HK-2 (cell line): ENCODE measurements around the gene NEDD1.
A peak's percentile ranks its signal among the peaks of the same experiment; 100 is the strongest.

Source experiments
- DNase-seq: peaks from one replicate; pipeline ENCODE4 v3.0.0-alpha.2; 2018; ENCODE audit not compliant: unreplicated experiment

The NEDD1 gene

DNA sequence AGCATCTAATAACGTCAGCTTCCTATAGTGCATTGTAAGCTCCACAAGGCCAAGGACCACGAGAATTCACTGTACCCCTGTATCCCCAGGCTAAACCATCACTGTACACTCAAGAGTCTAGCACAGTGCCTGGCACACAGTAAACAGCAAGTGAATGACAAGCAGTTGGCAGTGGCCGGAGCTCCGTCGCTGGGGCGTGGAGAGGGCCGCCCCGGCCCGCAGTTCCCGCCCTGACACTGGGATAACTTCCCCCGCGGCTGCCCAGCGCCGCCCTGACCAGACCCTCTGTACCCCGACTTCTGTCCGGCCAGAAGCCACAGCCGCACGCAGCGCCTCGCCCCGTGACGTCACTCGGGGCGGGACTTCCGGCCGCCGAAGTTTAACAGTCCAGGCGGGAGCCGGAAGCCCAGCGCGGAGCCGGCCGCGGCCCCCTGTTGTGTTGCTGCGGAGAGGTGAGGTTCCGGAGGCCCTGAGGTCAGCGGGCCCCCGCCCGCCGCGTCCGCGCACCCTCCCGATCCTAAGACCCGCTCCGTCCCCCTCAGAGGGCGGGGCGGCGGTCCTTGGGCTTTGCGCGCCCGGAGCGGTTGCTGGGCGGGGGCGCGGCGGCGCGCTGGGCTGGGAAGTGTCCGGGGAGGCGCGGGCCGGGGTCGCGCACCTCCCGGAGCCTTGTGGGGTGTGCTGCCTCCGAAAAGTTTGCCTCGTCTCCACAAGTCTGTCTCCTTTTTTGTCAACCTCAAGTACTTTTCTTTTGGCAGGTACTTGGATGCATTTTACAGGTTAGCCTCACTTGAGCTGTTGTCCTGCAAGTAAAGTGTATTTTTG, at the start of gene NEDD1:
Gene NEDD1, plus strand, starts transcription at position 409 of the 822 bp plus-strand sequence. CDS start 2,503 bp downstream, outside the sequence.
- peak; percentile 87 for DNase-seq

DNA sequence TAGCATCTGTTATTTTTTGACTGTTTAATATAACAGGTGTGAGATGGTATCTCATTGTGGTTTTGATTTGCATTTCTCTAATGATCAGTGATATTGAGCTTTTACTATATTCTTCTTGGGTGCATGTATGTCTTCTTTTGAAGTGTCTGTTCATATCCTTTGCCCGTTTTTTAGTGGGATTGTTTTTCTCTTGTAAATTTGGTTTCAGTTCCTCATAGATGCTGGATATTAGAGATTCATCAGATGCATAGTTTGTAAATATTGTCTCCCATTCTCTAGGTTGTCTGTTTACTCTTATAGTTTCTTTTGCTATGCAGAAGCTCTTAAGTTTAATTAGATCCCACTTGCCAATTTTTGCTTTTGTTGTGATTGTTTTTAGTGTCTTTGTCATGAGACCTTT, 48.9 kb upstream of the NEDD1 start:
- DNase-seq, result no peak

DNA sequence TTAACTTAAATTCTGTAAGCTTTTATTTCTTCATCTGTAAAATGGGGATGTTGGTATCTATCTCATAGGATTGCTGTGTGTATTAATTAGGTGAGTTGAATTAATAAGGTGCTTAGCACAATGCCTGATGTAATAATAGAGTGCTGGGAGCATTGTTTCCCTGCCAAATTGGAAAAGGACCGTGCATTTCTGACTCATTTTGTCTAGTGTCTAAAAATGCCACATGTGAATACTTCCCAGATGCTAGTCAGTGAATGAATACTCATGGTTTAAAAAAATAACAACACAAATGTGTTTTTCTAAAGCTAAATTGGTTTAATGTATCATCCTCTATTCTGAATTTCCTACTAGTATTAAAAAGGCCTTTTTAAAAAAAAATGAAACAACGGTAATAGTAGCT, 45.4 kb upstream of the NEDD1 start:
- DNase-seq, result no peak

- DNase-seq, result no peak
Measured at GRCh38 chr12:96862326-96862725, 44.7 kb upstream of the NEDD1 start.

GRCh38 chr12:96864335-96864734, 42.7 kb upstream of the NEDD1 start:
- DNase-seq, result no peak

DNA sequence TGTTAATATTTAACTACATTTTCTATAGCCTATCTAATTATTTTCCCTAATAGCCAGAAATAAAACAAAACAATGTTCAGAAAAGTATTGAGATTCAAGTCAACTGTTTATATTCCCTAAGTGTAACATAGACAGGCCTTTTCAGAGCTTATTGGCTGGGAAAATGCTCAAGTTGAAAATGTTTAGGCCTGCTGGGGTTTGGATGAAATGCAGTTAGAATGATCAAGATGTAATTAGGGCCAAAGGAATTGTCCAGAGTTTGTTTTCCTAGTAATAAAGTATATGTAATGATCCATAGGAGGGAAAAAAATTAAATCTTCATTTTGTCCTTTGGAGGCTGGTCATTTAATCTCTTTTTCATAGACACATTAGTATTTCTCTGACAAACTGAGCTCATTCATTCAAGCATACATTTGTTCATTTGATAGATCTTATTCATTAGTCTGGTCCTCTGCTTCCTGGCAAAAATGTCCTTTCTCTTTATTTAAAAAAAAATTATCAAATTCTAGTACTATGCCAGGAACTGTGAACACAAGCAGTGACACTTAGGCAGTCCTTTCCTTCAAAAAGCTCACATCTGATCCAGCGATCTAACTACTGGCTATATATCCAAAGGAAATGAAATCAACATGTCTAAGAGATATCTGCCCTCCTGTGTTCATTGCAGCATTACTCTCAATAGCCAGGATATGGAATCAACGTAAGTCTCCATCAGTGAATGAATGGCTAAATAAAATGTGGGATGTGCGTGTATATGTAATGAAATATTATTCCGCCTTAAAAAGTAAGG, 40.1 kb upstream of the NEDD1 start:
- no peak for DNase-seq

DNA sequence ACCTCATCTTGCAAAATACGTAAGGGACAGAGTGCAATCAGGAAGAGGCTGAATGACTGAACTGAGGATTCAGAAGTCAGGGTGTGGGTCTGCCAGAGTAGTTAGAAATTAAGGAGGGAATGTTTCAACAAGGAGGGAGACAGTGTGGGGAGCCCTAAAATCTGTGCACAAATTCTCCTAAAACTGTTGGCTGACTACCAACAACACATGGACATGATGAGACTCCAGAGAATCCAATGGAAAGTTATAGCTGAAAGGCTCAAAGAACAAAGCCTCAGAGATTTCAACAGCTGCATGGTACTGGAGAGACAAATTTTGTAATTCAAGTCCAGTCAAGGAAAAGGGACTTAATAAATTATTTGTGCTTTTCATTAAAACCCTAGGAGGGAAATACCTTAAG, 36.1 kb upstream of the NEDD1 start:
- DNase-seq, result no peak

- DNase-seq, result no peak
Measured at GRCh38 chr12:96872961-96873360, 34.1 kb upstream of the NEDD1 start.

GRCh38 chr12:96874211-96874610, 32.8 kb upstream of the NEDD1 start:
- no peak for DNase-seq

GRCh38 chr12:96876966-96877365, 30.1 kb upstream of the NEDD1 start:
- DNase-seq, result no peak

GRCh38 chr12:96878704-96879103, 28.4 kb upstream of the NEDD1 start:
- no peak for DNase-seq

DNA sequence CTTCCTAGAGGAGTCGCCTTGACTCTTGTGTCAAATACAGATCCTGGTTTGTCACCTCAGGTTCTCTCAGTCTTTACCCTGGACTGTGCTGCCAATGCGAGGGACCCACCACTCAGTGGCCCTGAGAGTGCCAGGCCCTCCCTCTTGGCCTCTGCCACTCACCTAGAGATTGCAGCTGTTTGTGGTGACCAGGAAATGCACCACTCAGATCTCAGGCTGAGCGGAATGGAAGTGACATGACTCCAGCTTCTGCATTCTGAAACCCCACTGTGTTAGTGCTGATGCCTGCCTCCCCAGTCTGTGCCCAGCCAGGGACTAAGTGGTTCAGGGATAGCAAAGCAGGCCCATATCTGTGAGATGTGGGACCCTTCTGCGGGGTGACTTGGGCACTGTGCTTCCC, 27.8 kb upstream of the NEDD1 start:
- no peak for DNase-seq

GRCh38 chr12:96880220-96880619, 26.8 kb upstream of the NEDD1 start:
- no peak for DNase-seq

GRCh38 chr12:96881608-96882007, 25.4 kb upstream of the NEDD1 start:
- DNase-seq, result no peak

GRCh38 chr12:96882862-96883261, 24.2 kb upstream of the NEDD1 start:
- no peak for DNase-seq

GRCh38 chr12:96883571-96883970, 23.5 kb upstream of the NEDD1 start:
- no peak for DNase-seq

DNA sequence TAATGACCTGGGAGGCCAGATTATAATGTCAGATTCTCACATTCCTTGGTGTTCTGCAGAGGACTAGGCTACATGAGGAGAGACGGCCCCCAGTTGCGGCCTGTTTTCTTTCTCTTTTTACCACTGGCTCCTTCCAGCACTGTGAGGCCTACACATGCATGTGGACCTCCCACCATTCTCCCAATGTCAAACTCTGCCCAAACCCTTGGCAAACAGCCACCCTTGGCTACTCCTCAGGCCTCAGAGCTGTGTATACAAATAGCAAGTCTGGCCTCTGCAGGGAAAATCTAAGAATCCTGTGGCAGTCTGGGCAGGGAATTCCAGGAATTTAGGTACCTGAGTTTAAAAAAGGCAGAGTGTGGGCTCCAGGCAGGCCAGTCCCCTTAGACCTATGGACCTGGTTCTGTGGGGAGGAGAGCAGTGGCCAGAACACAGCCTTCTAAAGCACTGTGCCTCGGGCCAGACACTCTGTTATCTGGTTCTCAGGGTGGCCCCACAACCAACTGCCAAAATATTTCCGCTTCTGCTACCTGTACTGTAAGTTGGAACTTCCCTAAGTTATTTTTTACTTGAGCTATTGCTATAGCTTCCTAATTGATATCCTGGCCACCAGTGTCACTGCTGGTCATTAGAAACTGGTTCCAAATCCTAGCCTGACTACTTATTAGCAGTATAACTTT, 19.9 kb upstream of the NEDD1 start:
- no peak for DNase-seq

DNA sequence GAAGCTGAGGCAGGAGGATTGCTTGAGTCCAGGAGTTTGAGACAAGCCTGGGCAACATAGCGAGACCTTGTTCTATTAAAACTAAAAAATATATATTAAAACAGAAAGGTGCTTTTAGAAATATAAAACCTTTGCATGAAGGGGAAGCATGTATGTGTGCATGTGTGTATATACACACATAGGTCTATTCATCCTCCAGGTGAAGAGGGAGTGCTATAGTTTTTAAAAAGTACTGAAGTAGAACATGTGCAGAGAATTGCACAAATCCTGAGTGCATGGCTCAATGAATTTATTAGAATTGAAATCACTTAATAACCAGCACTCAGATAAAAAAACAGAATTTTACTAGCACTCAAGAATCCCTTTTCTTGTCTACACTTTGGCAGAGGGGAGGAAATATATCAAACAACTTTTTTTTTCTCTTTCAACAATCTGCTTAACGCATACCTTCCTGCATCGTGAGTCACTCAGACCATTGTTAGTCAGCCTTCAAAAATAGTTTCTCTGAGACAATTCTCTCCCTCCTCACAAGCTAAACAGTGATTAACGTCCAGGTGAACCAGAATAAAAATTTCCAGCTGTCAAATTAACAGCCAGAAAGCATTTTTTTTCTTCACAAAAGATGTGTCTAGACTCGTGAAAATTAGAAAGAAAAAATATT, 17.7 kb upstream of the NEDD1 start:
- DNase-seq, result no peak

GRCh38 chr12:96890331-96890730, 16.7 kb upstream of the NEDD1 start:
- no peak for DNase-seq

DNA sequence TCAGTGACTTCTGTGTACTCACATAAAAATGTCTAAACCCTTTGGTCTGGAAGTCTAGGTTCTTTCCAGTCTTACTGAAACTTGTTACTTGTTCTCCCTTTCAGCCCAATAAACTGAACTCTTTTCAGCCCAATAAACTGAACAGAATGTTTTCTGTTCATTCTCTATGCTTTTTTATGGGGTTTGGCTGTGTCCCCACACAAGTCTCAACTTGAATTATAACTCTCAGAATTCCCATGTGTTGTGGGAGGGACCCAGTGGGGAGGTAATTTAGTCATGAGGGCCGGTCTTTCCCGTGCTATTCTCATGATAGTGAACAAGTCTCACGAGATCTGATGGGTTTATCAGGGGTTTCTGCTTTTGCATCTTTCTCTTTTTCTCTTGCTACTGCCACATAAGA, 15.0 kb upstream of the NEDD1 start:
- DNase-seq, result no peak

DNA sequence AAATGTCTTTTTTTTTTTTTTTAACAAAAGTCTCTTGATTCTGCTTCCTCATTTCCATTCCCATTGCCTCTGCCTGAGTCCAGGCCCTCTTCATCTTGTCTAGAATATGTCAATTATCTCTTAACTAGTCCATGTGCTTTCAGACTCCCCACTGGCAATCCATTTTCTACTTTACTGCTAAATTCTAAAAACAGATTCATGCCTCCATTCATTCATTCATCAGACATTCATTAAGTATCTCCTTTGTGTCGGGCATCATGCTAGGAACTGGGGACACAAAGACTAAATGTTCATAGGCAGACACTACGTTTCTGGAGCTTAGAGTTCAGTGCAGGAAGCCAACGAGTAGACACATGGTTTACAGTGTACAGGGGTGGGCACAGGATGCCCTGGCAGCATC, 9.6 kb upstream of the NEDD1 start:
- DNase-seq, result no peak

DNA sequence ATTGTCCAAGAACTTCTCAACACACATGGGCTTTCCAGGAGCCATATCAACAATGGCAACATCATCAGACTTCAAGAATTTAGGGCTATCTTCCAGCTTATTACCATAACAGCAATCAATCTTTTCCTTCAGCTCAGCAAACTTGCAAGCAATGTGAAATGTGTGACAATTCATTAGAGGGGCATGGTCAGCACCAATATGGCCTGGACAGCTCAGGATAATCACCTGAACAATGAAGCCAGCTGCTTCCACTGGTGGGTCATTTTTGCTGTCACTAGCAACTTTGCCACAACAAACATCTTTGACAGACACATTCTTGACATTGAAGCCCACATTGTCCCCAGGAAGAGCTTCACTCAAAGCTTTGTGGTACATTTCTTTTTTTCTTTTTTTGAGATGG, 5.9 kb upstream of the NEDD1 start:
- no peak for DNase-seq
